MM.1S (cell line): ENCODE measurements around the gene GPC5.

ENCODE experiments used
- DNase-seq: peaks from one replicate; pipeline ENCODE4 v3.0.0-alpha.2; 2015
- H2AFZ ChIP-seq: fragments of 300-600 bp; sonication (generic); 2 replicates; pipeline ENCODE4 v1.6.0; 2016; ENCODE audit warnings: antibody characterized with exemption, low read length
- H3F3A ChIP-seq: fragments of 300-600 bp; sonication (generic); 2 replicates; pipeline ENCODE4 v1.6.1; 2016; ENCODE audit warnings: mild to moderate bottlenecking, antibody characterized with exemption, low read length, moderate library complexity, mixed read lengths; ENCODE audit not compliant: insufficient read depth
- H3K27ac ChIP-seq: fragments of 300-600 bp; sonication (generic); 2 replicates; pipeline ENCODE4 v1.5.1; 2016; ENCODE audit warnings: mild to moderate bottlenecking, low read length
- H3K27me3 ChIP-seq: fragments of 300-600 bp; sonication (generic); replicated peaks from 2 replicates; pipeline ENCODE4 v1.6.0; 2016; ENCODE audit warnings: low read length; ENCODE audit not compliant: insufficient read depth
- H3K36me3 ChIP-seq: fragments of 300-600 bp; sonication (generic); replicated peaks from 2 replicates; pipeline ENCODE4 v1.6.1; 2016; ENCODE audit warnings: mild to moderate bottlenecking, low read length, mixed read lengths; ENCODE audit not compliant: insufficient read depth
- H3K4me1 ChIP-seq: fragments of 300-600 bp; sonication (generic); 2 replicates; pipeline ENCODE4 v1.6.1; 2016; ENCODE audit warnings: low read length, mixed read lengths
- H3K4me2 ChIP-seq: fragments of 300-600 bp; sonication (generic); 2 replicates; pipeline ENCODE4 v1.6.0; 2016; ENCODE audit warnings: low read depth, low read length
- H3K4me3 ChIP-seq: fragments of 300-600 bp; sonication (generic); 2 replicates; pipeline ENCODE4 v1.5.1; 2016; ENCODE audit warnings: low read length, mixed read lengths
- H3K79me2 ChIP-seq: fragments of 300-600 bp; sonication (generic); 2 replicates; pipeline ENCODE4 v1.6.1; 2016; ENCODE audit warnings: mixed run types, low read length, mixed read lengths
- H3K9ac ChIP-seq: fragments of 300-600 bp; sonication (generic); 2 replicates; pipeline ENCODE4 v1.6.1; 2016; ENCODE audit warnings: low read length, mixed read lengths
- H3K9me2 ChIP-seq: fragments of 300-600 bp; sonication (generic); replicated peaks from 2 replicates; pipeline ENCODE4 v1.6.1; 2016; ENCODE audit warnings: mild to moderate bottlenecking, low read length, mixed read lengths; ENCODE audit not compliant: insufficient read depth
- H3K9me3 ChIP-seq: fragments of 300-600 bp; sonication (generic); replicated peaks from 2 replicates; pipeline ENCODE4 v1.6.1; 2016; ENCODE audit warnings: mild to moderate bottlenecking, low read length, mixed read lengths; ENCODE audit not compliant: insufficient read depth
- H4K20me1 ChIP-seq: fragments of 300-600 bp; sonication (generic); 2 replicates; pipeline ENCODE4 v1.6.1; 2016; ENCODE audit warnings: mild to moderate bottlenecking, low read length, moderate library complexity, mixed read lengths; ENCODE audit not compliant: insufficient read depth
- EZH2 ChIP-seq: fragments of 300-600 bp; sonication (generic); optimal IDR thresholded peaks from 2 replicates; pipeline ENCODE3; 2017; ENCODE audit warnings: low read depth, mild to moderate bottlenecking, antibody characterized with exemption, low read length, mixed read lengths
- EZH2phosphoT487 ChIP-seq: fragments of 300-600 bp; sonication (generic); IDR thresholded peaks from 2 replicates; pipeline ENCODE4 v1.6.1; 2018; ENCODE audit warnings: antibody characterized with exemption, low read length
- TF ChIP-seq, protein P1 (sequence below): fragments of 300-600 bp; sonication (generic); IDR thresholded peaks from 2 replicates; pipeline ENCODE4 v1.5.1; 2016; ENCODE audit warnings: antibody characterized with exemption, low read length, mixed read lengths

The GPC5 gene

DNA sequence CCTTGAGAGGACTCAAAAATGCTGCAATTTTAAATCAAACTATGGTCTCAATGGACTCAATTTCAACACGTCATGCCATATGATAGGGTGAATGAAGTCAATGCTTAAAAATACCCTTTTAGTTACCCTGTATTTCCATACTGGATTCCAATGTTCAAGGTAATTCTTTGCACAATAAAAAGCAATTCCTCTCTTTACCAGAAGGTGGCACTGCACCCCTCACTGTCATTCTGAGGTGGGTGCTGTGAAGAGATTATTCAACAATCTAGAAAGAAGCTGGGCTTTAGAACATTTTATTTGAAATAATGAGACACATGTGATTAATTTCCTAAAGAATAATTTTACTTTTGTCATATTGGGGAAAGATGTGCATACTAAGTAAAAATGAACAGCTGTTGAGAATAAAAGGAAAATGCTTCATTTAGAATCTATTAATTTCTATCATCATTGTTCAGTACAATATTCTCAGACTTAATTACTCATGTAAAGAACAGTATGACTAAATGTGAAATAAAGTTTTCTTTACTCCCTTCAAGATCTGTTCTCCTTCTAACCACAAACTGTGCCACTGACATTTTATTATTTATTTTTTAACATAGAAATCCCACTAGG lies 789.1 kb downstream of the GPC5 start:
- DNase-seq = peak; percentile 48
- H3K36me3 ChIP-seq = no peaks in the 10 kb centered on the region
- no peak overlapping the region for H3K4me2 ChIP-seq
- no peaks in the 10 kb centered on the region for H3K79me2 ChIP-seq
- no peak overlapping the region for H3K9ac ChIP-seq
- H3K4me1 ChIP-seq = no peaks in the 10 kb centered on the region
- H3K9me3 ChIP-seq = no peaks in the 10 kb centered on the region
- no peak overlapping the region for H3K27ac ChIP-seq
- H3K27me3 ChIP-seq = no peaks in the 10 kb centered on the region
- H3F3A ChIP-seq = no peaks in the 10 kb centered on the region
- H4K20me1 ChIP-seq = no peaks in the 10 kb centered on the region
- H3K4me3 ChIP-seq = no peak overlapping the region
- TF ChIP-seq, protein P1, sequence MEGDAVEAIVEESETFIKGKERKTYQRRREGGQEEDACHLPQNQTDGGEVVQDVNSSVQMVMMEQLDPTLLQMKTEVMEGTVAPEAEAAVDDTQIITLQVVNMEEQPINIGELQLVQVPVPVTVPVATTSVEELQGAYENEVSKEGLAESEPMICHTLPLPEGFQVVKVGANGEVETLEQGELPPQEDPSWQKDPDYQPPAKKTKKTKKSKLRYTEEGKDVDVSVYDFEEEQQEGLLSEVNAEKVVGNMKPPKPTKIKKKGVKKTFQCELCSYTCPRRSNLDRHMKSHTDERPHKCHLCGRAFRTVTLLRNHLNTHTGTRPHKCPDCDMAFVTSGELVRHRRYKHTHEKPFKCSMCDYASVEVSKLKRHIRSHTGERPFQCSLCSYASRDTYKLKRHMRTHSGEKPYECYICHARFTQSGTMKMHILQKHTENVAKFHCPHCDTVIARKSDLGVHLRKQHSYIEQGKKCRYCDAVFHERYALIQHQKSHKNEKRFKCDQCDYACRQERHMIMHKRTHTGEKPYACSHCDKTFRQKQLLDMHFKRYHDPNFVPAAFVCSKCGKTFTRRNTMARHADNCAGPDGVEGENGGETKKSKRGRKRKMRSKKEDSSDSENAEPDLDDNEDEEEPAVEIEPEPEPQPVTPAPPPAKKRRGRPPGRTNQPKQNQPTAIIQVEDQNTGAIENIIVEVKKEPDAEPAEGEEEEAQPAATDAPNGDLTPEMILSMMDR = peak; percentile 86
- TF ChIP-seq EZH2 = no peak
- TF ChIP-seq EZH2phosphoT487 = no peak
- no peaks in the 10 kb centered on the region for H3K9me2 ChIP-seq
- no peak overlapping the region for H2AFZ ChIP-seq

DNA sequence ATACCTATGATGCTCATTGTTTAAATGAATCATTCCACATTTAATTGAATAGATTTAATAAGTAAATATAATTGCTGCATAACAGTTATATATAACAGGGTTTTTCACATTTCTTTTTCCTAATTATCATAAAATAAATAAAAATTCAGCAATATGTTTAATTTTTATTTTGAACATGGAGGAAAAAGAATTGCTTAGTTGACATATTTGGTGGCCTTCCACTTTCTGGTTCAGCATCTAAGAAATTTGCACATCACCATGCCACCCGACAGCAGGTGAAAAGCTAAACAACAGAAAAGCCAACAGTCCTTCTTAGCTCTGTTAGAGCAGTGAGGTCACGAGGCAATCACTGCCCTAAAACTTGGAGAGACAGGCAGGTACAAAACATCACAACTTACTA lies 790.2 kb downstream of the GPC5 start:
- H3F3A ChIP-seq = no peaks in the 10 kb centered on the region
- no peaks in the 10 kb centered on the region for H3K9me3 ChIP-seq
- no peaks in the 10 kb centered on the region for H3K4me1 ChIP-seq
- H3K9me2 ChIP-seq = no peaks in the 10 kb centered on the region
- no peak for DNase-seq
- no peaks in the 10 kb centered on the region for H3K79me2 ChIP-seq
- H3K36me3 ChIP-seq = no peaks in the 10 kb centered on the region
- no peak overlapping the region for H3K9ac ChIP-seq
- H3K27me3 ChIP-seq = no peaks in the 10 kb centered on the region
- H3K4me2 ChIP-seq = no peak overlapping the region
- no peak overlapping the region for H3K4me3 ChIP-seq
- TF ChIP-seq, protein P1 = no peak
- no peak for TF ChIP-seq EZH2
- TF ChIP-seq EZH2phosphoT487 = no peak
- H2AFZ ChIP-seq = no peak overlapping the region
- H4K20me1 ChIP-seq = no peaks in the 10 kb centered on the region
- H3K27ac ChIP-seq = no peak overlapping the region

DNA sequence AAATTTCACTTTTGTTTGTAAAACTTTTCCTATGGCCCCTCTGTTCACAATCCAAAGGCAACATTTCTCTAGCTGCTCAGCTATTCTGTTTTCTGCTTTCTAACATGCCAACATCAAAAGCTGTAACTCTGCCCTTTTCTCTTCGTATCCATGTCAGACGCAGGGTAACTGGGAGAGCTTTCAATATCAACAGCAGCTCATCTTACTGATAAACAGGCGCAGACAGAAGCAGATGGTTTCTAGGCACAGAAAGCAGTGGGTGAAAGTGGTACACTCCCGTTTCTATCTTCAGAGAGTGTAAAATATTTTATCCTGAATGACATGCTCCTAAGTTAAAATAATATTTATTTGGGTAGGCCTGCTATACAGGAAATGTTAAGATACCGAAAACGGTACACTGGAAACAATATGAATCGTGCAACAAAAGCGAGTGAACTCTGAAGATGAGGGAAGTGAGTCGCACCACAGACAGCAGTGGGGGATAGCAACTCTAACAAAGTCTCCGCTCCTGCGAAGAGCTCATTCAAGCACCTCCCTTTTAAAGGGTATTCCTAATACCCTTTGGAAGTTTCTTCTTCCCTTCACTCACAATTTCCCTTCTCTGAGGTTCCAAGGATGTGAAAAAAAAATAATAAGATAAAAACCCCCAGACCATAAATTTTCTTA lies 798.3 kb downstream of the GPC5 start:
- Histone ChIP-seq H3K36me3 (no peaks in the 10 kb centered on the region), H3K79me2 (no peaks in the 10 kb centered on the region), H3K4me3 (no peak overlapping the region), H3K27me3 (no peaks in the 10 kb centered on the region), H3K9ac (no peak overlapping the region), H4K20me1 (no peaks in the 10 kb centered on the region), H3K4me2 (no peak overlapping the region), H3F3A (no peaks in the 10 kb centered on the region), H3K4me1 (no peaks in the 10 kb centered on the region), H2AFZ (no peak overlapping the region), H3K27ac (no peak overlapping the region), H3K9me3 (no peaks in the 10 kb centered on the region), H3K9me2 (no peaks in the 10 kb centered on the region)
- DNase-seq = no peak
- TF ChIP-seq EZH2 (no peak), EZH2phosphoT487 (no peak)
- TF ChIP-seq, protein P1 = no peak
